Neural progenitor cell (in vitro differentiated cells): ENCODE measurements around the gene WDR81.

ENCODE experiments used
- CTCF ChIP-seq: fragments of 200-600 bp; sonication (generic); IDR thresholded peaks from 2 replicates; pipeline ENCODE4 v1.5.1; 2017; ENCODE audit warnings: antibody characterized with exemption, mild to moderate bottlenecking
- EZH2 ChIP-seq: fragments of 200-600 bp; sonication (generic); IDR thresholded peaks from 2 replicates; pipeline ENCODE4 v1.6.1; 2017; ENCODE audit warnings: antibody characterized with exemption, mild to moderate bottlenecking, moderate library complexity
- EZH2phosphoT487 ChIP-seq: fragments of 200-600 bp; sonication (generic); IDR thresholded peaks from 2 replicates; pipeline ENCODE4 v1.6.1; 2017; ENCODE audit warnings: antibody characterized with exemption

DNA sequence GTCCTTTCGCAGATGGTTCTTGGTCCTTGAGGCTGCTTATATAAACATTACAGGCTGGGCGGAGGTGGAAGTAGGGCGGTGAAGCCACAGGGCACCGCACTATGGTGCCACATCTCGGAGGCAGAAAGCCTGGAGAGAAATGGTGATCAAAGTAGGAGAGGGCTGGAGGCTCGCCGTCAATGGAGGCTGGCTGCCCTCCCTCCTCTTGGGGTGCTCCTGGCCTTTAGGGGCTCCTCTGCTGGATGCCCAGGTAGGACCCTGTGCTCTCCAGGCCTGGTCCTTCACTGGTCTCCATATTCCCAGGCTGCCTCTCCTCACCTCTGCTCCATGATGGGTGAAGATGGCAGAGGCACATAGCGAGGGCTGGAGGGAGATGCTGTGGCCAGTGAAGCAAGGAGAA is 12.2 kb upstream of the WDR81 start:
- no peak for TF ChIP-seq CTCF
- TF ChIP-seq EZH2: no peak
- no peak for TF ChIP-seq EZH2phosphoT487
